HG02588 (cell line): ENCODE results near the gene NKG7.

Experiments
- ATAC-seq: cut with Tn5 transposase; IDR thresholded peaks from one replicate; pipeline ENCODE4 v1.9.1; 2021; ENCODE audit warnings: mild to moderate bottlenecking, moderate library complexity; ENCODE audit not compliant: unreplicated experiment

Gene NKG7

GRCh38 chr19:51391073-51391611 is 18.7 kb upstream of the NKG7 start:
- no peak for ATAC-seq

GRCh38 chr19:51389143-51389542 is 16.7 kb upstream of the NKG7 start:
- ATAC-seq = no peak

- ATAC-seq = no peak
These were observed 15.5 kb upstream of the NKG7 start, which contains the start of gene LIM2 for GRCh38 chr19:51387924-51388389. LIM2 (minus strand) TSS chr19:51387974; CDS start chr19:51387443, 531 bp downstream.

DNA sequence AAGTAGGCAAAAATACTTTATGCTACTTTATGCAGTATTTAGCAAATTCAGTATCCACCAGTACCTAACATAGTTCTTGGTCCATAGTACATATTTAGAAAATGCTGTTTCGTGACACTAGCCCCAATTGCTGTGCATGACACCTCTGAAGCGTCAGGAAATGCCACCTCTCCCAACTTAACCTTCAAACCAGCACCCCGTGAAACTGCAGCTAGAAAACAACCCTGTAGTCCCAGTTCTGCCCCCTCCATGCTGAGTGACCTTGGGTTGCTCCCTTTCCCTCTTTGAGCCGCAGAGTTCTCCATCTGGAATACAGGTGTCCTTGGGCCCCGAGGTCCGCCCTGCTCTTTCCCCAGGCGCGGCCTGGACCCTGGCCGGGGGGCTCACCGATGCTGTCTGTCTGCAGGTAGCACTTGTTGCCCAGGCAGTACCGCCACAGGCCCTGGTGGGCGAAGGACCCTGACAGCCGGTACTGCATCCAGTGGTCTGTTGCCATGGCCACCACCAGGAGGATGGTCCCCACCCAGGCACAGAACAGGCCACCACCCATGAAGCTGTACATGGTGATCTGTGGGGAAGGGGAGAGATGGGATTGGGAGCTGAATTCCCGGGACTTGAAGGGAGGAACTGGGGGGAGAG is 14.5 kb upstream of the NKG7 start:
- ATAC-seq = no peak

DNA sequence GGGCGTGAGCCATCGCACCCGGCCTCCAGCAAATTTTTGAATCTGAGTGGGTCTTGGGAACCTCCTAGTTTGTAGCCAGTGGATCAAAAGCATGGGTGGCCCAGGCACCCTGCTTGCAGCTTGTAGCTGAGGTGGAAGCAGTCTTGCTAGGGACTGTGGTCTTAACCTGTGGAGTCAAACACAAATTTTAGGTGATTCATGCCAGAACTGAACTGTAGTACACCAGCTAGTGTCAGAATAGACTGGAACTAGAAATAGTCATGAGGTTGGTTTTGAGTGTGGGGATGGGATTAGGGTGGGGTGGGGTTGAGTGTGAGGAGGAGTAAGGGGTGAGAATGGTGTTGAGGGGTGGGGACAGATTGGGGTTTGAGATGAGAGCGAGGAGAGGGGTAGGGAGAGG is 9.6 kb upstream of the NKG7 start:
- no peak for ATAC-seq

- ATAC-seq = no peak
These were observed 7.9 kb upstream of the NKG7 start for GRCh38 chr19:51380379-51380778.

DNA sequence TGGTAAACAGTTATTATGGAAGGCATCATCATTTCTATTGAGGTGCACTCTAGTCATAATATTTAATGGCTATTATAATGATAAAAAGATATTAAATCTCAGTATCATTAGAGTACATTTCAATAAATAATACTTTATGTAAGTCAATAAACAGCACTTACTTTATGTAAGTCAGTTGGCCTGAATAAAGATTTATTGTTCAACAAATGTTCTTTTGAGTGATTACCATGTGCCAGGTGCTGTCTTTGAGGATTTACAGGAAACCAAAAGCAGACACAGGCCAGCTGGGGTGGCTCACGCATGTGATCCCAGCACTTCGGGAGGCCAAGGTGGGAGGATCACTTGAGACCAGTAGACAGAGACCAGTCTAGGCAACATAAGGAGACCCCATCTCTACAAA is 5.0 kb upstream of the NKG7 start:
- no peak for ATAC-seq

- ATAC-seq = no peak
These were observed 3.2 kb upstream of the NKG7 start for GRCh38 chr19:51375504-51376221.

DNA sequence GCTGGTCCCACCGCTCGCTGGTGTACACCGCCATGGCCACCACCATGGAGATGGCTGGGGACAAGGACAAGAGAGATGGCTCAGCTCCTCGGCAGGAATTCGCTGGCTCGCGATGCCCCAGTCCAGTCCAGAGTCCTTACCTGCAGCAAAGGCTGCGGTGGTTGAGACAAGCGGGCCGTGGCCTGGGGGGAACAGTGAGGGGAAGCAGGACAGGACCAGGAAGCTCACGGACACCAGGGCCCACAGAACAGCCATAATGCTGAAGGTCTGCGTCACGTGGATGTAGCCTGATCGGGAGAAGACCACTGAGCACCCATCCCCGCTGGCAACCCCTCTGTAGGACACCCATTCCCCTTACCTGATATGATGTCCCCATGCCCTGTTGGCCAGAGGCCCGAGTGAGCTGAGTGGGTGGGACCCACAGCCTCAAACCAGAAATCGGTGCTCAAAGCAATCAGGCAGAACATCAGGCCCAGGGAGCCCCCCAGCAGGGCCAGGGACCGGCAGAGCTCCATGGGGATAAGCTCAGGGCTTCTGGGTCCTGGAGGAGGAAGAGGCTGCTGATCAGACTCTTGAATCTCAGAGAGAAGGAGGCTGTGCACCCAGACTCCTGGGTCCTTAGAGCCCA is 319 bp downstream of the NKG7 start:
- no peak for ATAC-seq

DNA sequence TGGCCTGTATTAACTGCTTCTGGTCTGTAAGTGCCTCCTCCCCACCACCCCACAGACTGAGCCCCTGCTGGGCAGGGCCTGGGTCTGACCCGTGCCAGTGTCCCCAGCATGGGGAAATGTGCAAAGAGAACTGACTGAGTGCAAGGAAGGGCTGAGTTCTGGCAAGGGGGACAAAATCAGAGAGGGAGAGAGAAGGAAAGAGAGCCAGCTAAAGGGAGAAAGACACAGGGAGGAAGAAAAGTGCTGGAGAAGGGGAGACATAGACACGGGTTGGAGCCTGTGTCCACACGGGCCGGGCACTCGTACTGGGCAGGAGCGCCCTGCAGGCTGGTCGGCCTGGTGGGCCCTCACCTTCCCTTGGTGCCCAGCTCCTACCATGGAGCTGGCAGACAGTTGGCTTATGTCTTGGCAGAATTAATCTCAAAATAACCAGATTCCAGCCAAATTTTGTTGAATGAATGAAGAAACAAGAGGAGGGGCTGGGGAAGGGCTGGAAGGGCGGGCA is 1.2 kb downstream of the NKG7 start:
- ATAC-seq = no peak

- no peak for ATAC-seq
These were observed 2.2 kb downstream of the NKG7 start for GRCh38 chr19:51370230-51370629.

DNA sequence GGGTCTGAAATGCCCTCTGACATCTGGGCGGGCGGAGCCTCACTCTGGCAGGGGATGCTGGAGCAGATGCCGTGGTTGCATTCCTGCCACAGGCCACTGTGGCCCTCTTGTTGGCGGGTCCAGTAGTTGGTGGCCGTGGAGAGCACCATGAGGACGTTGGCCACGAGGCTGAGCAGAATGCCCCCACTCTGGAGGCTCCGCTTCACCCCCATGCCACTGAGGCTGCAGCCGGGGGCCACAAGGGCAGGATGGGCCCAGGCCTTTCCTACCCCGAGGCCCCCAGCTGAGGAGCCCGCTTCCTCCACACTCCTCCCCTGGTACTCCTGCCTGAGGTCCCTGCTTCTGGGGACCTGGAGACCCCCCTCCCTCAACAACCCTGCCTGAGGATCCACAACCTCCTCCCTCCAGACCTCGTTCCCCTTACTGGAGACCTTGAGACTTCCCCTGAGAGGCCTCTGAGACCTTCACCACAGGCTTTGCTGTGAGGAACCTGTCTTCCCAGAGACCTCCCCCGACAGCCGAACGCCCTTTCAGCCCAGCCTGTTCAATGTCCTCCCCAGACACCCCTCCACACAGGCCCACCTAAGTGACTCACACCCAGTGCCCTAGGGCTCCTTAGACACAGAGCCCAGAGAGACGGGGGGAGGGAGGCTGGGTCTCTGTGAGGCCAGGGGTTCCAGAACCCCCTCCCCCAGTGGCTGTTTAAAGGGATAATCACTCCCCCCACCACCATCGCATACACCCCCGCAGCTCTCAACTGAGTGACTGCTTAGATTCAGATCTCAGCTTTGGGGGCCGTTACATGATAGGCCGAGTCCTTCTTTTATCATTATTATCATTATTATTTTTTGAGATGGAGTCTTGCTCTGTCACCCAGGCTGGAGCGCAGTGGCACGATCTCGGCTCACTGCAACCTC is 3.8 kb downstream of the NKG7 start, which contains the start of gene CLDND2:
TSS of gene CLDND2 (minus strand) at position 638 of the 917 bp plus-strand sequence. CDS start at position 212, 426 bp downstream.
- ATAC-seq = no peak

- peak; percentile 72 for ATAC-seq
These were observed 4.7 kb downstream of the NKG7 start for GRCh38 chr19:51367565-51368365.

GRCh38 chr19:51367255-51367564 is 5.2 kb downstream of the NKG7 start:
- ATAC-seq = peak; percentile 8

GRCh38 chr19:51366389-51367254 is 5.8 kb downstream of the NKG7 start:
- peak; percentile 49 for ATAC-seq

DNA sequence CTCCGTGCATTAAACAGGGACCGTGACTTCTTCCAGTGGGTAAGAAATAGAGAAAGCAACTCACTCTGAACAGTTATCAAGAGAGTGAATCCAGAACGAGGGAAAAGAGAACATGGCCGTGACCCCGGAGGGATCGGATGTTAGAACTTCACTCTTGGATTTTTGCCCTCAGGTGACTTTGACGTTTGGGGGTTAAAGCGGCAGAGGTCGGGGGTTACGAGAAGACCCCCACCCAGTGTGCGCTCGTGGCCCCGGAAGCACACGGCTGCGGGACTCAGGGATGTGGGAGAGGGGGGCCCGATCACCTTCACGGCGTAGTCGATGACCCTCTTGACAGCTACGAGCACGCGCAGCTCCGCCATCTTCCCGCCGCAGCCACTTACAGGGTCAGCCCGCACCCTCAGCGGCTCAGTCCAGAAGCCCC is 6.5 kb downstream of the NKG7 start, which contains the start of gene ETFB:
TSS of gene ETFB (minus strand) at position 424 of the 424 bp plus-strand sequence. CDS start at position 362, 62 bp downstream.
- ATAC-seq = no peak

DNA sequence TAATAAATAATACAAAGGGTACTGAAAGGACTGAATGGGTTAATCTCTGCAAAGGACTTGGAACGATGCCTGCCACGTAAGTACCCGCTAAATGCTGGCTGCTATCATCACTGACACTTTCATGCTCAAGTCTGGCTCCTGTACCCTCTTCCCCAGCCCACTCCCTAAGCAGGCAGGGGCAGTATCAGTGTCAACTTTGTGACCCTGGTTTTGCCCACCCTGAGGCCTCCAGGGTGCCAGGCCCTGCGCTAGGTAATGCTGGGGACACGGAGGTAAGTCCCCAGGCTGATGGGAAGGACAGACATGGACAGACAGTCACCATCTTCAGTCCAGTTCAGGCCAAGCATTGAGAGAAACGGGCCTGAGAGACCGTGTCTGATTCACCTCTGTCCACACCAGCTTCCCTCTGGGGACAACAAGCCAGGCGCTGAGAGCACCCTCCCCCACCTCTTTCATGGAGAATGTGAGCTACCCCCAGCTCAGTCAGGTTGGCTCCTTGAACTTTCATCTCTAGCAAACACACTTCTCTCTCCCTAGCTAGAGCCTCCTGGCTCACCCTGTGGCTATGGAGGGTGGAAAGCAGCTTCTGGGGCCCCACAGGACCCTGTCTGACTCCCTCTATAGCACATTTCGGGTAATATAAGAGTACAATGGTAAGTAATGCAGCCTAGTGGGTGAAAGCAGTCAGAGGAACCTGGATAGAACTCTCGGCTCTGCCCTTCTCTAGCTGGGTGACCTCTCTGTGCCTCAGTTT is 7.1 kb downstream of the NKG7 start:
- no peak for ATAC-seq
